SH-SY5Y (cell line): ENCODE results near the gene GPR132.

Experiments
- GATA2 ChIP-seq: IDR thresholded peaks from 2 replicates; pipeline ENCODE4 v1.6.1; 2011; ENCODE audit warnings: mild to moderate bottlenecking, low read depth, low read length
- GATA3 ChIP-seq: IDR thresholded peaks from 2 replicates; pipeline ENCODE4 v1.6.1; 2011; ENCODE audit warnings: low read depth, mild to moderate bottlenecking, low read length, moderate library complexity

DNA sequence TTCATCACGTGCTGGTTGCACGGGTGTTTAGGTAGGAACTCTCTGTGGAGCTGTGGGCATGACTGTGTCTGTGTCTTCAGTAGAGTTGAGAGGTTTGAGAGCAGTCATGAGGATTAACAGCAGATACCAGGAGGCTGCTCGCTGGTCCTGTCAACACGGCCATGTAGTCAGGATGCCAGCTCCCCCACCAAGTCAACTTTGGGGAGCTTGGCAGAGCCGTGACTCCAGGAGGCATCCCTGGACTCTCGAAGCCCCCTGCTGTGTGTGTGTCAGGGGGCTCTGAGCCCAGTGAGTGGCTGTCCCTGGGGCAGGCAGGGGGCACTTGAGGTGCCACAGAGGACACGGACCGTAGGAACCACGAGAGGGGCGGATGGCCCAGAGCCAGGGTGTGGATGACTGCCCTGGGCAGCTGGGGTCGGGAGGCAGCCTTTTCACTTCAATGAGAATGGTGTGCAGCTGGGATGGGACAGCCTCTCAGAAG is 7.2 kb upstream of the GPR132 start:
- TF ChIP-seq GATA3: no peak
- no peak for TF ChIP-seq GATA2
